H9 (cell line): ENCODE results near the gene PACSIN2. TPM values are rescaled to one million over a fixed set of nuclear protein-coding genes. Genes with fewer than 3 reads are reported as not detected.

ENCODE experiments used
- DNase-seq: peaks from one replicate; pipeline ENCODE4 v3.0.0-alpha.2; 2017
- H2AFZ ChIP-seq: one replicate; pipeline ENCODE4 v1.6.1; 2013; ENCODE audit warnings: mild to moderate bottlenecking, low read length, control low read depth, moderate library complexity
- H2AK5ac ChIP-seq: 2 replicates; pipeline ENCODE4 v1.6.1; 2013; ENCODE audit warnings: low read length, control low read depth, mixed read lengths; ENCODE audit not compliant: insufficient read length
- H2BK120ac ChIP-seq: one replicate; pipeline ENCODE4 v1.6.1; 2013; ENCODE audit warnings: low read depth, mild to moderate bottlenecking, low read length, control low read depth, inconsistent platforms; ENCODE audit not compliant: poor library complexity, severe bottlenecking
- H2BK12ac ChIP-seq: 2 replicates; pipeline ENCODE4 v1.6.1; 2013; ENCODE audit warnings: low read length, control low read depth, mixed read lengths, low read depth; ENCODE audit not compliant: insufficient read length
- H2BK15ac ChIP-seq: 2 replicates; pipeline ENCODE4 v1.6.1; 2013; ENCODE audit warnings: low read depth, low read length, control low read depth
- H2BK20ac ChIP-seq: one replicate; pipeline ENCODE4 v1.6.1; 2013; ENCODE audit warnings: low read depth, mild to moderate bottlenecking, low read length, control low read depth, inconsistent platforms; ENCODE audit not compliant: poor library complexity, severe bottlenecking
- H2BK5ac ChIP-seq: 2 replicates; pipeline ENCODE4 v1.6.1; 2013; ENCODE audit warnings: low read length, control low read depth, mixed read lengths; ENCODE audit not compliant: insufficient read length
- H3K14ac ChIP-seq: 2 replicates; pipeline ENCODE4 v1.6.1; 2013; ENCODE audit warnings: low read length, control low read depth; ENCODE audit not compliant: insufficient read depth
- H3K18ac ChIP-seq: 2 replicates; pipeline ENCODE4 v1.6.1; 2013; ENCODE audit warnings: low read depth, mild to moderate bottlenecking, mixed read lengths, low read length, control low read depth; ENCODE audit not compliant: insufficient read length
- H3K23ac ChIP-seq: 2 replicates; pipeline ENCODE4 v1.6.1; 2013; ENCODE audit warnings: low read length, control low read depth, mixed read lengths, low read depth; ENCODE audit not compliant: insufficient read length
- H3K23me2 ChIP-seq: 2 replicates; pipeline ENCODE4 v1.6.1; 2013; ENCODE audit warnings: low read depth, mild to moderate bottlenecking, mixed read lengths, low read length, control low read depth; ENCODE audit not compliant: insufficient read length, poor library complexity, severe bottlenecking
- H3K27ac ChIP-seq: 2 replicates; pipeline ENCODE4 v1.5.1; 2013; ENCODE audit warnings: low read length, control low read depth, mixed read lengths, low read depth; ENCODE audit not compliant: insufficient read length
- H3K27me3 ChIP-seq: 2 replicates; pipeline ENCODE4 v1.6.1; 2013; ENCODE audit warnings: low read length, control low read depth, inconsistent platforms; ENCODE audit not compliant: insufficient read depth
- H3K4ac ChIP-seq: 2 replicates; pipeline ENCODE4 v1.6.1; 2013; ENCODE audit warnings: low read depth, mild to moderate bottlenecking, control low read depth, inconsistent platforms, low read length, moderate library complexity
- H3K4me1 ChIP-seq: 2 replicates; pipeline ENCODE4 v1.6.1; 2013; ENCODE audit warnings: low read length, control low read depth, inconsistent platforms; ENCODE audit not compliant: insufficient read depth
- H3K4me2 ChIP-seq: 2 replicates; pipeline ENCODE4 v1.6.1; 2013; ENCODE audit warnings: low read length, control low read depth, mixed read lengths; ENCODE audit not compliant: insufficient read length, insufficient read depth
- H3K56ac ChIP-seq: 2 replicates; pipeline ENCODE4 v1.6.1; 2013; ENCODE audit warnings: low read depth, mild to moderate bottlenecking, mixed read lengths, low read length, control low read depth; ENCODE audit not compliant: insufficient read length
- H3K79me1 ChIP-seq: 2 replicates; pipeline ENCODE4 v1.6.1; 2013; ENCODE audit warnings: low read depth, mild to moderate bottlenecking, moderate library complexity, low read length, control low read depth, inconsistent platforms; ENCODE audit not compliant: insufficient read depth, poor library complexity, severe bottlenecking
- H3K79me2 ChIP-seq: 2 replicates; pipeline ENCODE4 v1.6.1; 2013; ENCODE audit warnings: low read length, control low read depth, inconsistent platforms; ENCODE audit not compliant: insufficient read depth
- H3K9ac ChIP-seq: 2 replicates; pipeline ENCODE4 v1.6.1; 2013; ENCODE audit warnings: low read length, control low read depth, mixed read lengths; ENCODE audit not compliant: insufficient read length; ENCODE audit errors: extremely low read depth
- H3K9me3 ChIP-seq: one replicate; pipeline ENCODE4 v1.6.1; 2013; ENCODE audit warnings: low read depth, low read length, inconsistent platforms; ENCODE audit not compliant: control insufficient read depth
- H3T11ph ChIP-seq: one replicate; pipeline ENCODE4 v1.6.1; 2013; ENCODE audit warnings: mild to moderate bottlenecking, low read length, control low read depth, inconsistent platforms
- H4K20me1 ChIP-seq: one replicate; pipeline ENCODE4 v1.6.1; 2013; ENCODE audit not compliant: control insufficient read depth, insufficient read length, insufficient read depth
- H4K5ac ChIP-seq: 2 replicates; pipeline ENCODE4 v1.6.1; 2013; ENCODE audit warnings: low read depth, mild to moderate bottlenecking, mixed read lengths, low read length, control low read depth; ENCODE audit not compliant: insufficient read length
- H4K8ac ChIP-seq: replicated peaks from 2 replicates; pipeline ENCODE4 v1.6.1; 2013; ENCODE audit warnings: low read length, control low read depth, mixed read lengths, low read depth; ENCODE audit not compliant: insufficient read length
- H4K91ac ChIP-seq: 2 replicates; pipeline ENCODE4 v1.6.1; 2013; ENCODE audit warnings: low read depth, mild to moderate bottlenecking, moderate library complexity, mixed read lengths, low read length, control low read depth; ENCODE audit not compliant: insufficient read length
- H3K27ac Mint-ChIP-seq, 3 experiments: 2 replicates in 2 of 3; 3 replicates in 1 of 3; pipeline ENCODE4 v1.8.0; 2020 to 2021; ENCODE audit warnings: mixed read lengths in 3 of 3, mild to moderate bottlenecking in 1 of 3, moderate library complexity in 1 of 3
- H3K27me3 Mint-ChIP-seq: 2 replicates; pipeline ENCODE4 v1.8.0; 2021; ENCODE audit warnings: low read depth, mild to moderate bottlenecking, moderate library complexity, mixed read lengths
- H3K36me3 Mint-ChIP-seq, 3 experiments: 2 replicates in 2 of 3; 3 replicates in 1 of 3; pipeline ENCODE4 v1.8.0; 2020 to 2021; ENCODE audit warnings: low read depth in 3 of 3, mixed read lengths in 3 of 3; ENCODE audit not compliant: insufficient read depth in 1 of 3
- H3K4me1 Mint-ChIP-seq, 2 experiments: 2 replicates each; pipeline ENCODE4 v1.8.0; 2020; ENCODE audit warnings: mixed read lengths in 2 of 2
- H3K4me3 Mint-ChIP-seq, 2 experiments: 2 replicates in 1 of 2; 3 replicates in 1 of 2; pipeline ENCODE4 v1.8.0; 2020 to 2021; ENCODE audit warnings: mild to moderate bottlenecking in 2 of 2, mixed read lengths in 2 of 2, moderate library complexity in 1 of 2
- H3K9me3 Mint-ChIP-seq, 2 experiments: 2 replicates in 1 of 2; 3 replicates in 1 of 2; pipeline ENCODE4 v1.8.0; 2020; ENCODE audit warnings: mild to moderate bottlenecking in 2 of 2, mixed read lengths in 2 of 2, moderate library complexity in 1 of 2
- WGBS: extraction: QIAGEN DNeasy Blood & Tissue Kit; methylation state at CpG from one replicate; pipeline ENCODE4 v1.1.7; 2013; ENCODE audit warnings: missing lambda C conversion rate, low lambda C conversion rate, mixed read lengths; ENCODE audit not compliant: insufficient read length; ENCODE audit errors: extremely low coverage; 5-methylcytosine and 5-hydroxymethylcytosine counted together
- total RNA-seq: library from RNA; stranded (reverse); gene quantifications from 2 replicates; pipeline ENCODE4 v1.2.1, GENCODE V29; 2021
- TF ChIP-seq, protein P1 (sequence below): fragments of 200-600 bp; sonication (generic); conservative IDR thresholded peaks from 3 replicates; pipeline ENCODE4 v1.8.0; 2021; ENCODE audit warnings: antibody characterized with exemption, mild to moderate bottlenecking

PACSIN2 gene
- total RNA-seq, 1 experiment from 2014 or later = 62.3 TPM

- no peak overlapping the region for H4K91ac ChIP-seq
- H2AK5ac ChIP-seq = no peak overlapping the region
- Mint-ChIP-seq H3K27me3 (no peaks in the 10 kb centered on the region), H3K9me3 (no peaks in the 10 kb centered on the region), H3K36me3 (peaks cover 0 to 2% (median 0%) of the 10 kb centered on the region in 3 experiments; a peak in 2 of 7 replicates), H3K4me3 (peak overlapping the region in 1 of 2 experiments; percentile 38; a peak in 1 of 5 replicates), H3K4me1 (peaks cover 32 to 37% of the 10 kb centered on the region in 2 experiments), H3K27ac (peak overlapping the region; percentile 37 to 83 (median 72); a peak in 4 of 7 replicates)
- no peak overlapping the region for H3K9ac ChIP-seq
- DNase-seq = no peak
- no peak overlapping the region for H2BK120ac ChIP-seq
- H2BK20ac ChIP-seq = no peak overlapping the region
- H4K8ac ChIP-seq = no peak overlapping the region
- no peaks in the 10 kb centered on the region for H4K20me1 ChIP-seq
- H3K4me2 ChIP-seq = no peak overlapping the region
- no peak overlapping the region for H3K56ac ChIP-seq
- H2AFZ ChIP-seq = no peak overlapping the region
- H3K14ac ChIP-seq = no peak overlapping the region; the same call in 1 of the 2 replicates
- peaks cover 9% of the 10 kb centered on the region for H3K79me1 ChIP-seq
- no peak overlapping the region for H4K5ac ChIP-seq
- TF ChIP-seq, protein P1, sequence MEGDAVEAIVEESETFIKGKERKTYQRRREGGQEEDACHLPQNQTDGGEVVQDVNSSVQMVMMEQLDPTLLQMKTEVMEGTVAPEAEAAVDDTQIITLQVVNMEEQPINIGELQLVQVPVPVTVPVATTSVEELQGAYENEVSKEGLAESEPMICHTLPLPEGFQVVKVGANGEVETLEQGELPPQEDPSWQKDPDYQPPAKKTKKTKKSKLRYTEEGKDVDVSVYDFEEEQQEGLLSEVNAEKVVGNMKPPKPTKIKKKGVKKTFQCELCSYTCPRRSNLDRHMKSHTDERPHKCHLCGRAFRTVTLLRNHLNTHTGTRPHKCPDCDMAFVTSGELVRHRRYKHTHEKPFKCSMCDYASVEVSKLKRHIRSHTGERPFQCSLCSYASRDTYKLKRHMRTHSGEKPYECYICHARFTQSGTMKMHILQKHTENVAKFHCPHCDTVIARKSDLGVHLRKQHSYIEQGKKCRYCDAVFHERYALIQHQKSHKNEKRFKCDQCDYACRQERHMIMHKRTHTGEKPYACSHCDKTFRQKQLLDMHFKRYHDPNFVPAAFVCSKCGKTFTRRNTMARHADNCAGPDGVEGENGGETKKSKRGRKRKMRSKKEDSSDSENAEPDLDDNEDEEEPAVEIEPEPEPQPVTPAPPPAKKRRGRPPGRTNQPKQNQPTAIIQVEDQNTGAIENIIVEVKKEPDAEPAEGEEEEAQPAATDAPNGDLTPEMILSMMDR = no peak
- no peaks in the 10 kb centered on the region for H3K9me3 ChIP-seq
- H2BK15ac ChIP-seq = no peak overlapping the region
- no peak overlapping the region for H2BK5ac ChIP-seq
- no peak overlapping the region for H3K23ac ChIP-seq
- no peak overlapping the region for H2BK12ac ChIP-seq
- no peak overlapping the region for H3T11ph ChIP-seq
- H3K4ac ChIP-seq = no peak overlapping the region
- no peaks in the 10 kb centered on the region for H3K79me2 ChIP-seq
- no peaks in the 10 kb centered on the region for H3K23me2 ChIP-seq
- no peaks in the 10 kb centered on the region for H3K27me3 ChIP-seq
- H3K18ac ChIP-seq = no peak overlapping the region
- peaks cover 7% of the 10 kb centered on the region; the same call in 1 of the 2 replicates for H3K4me1 ChIP-seq
- WGBS = no CpG with 5 or more reads among the region's 12 CpGs
- no peak overlapping the region for H3K27ac ChIP-seq
Observed at GRCh38 chr22:42939941-42940653, 74.9 kb downstream of the PACSIN2 start.
